Natural killer cell (primary cell): ENCODE measurements around the gene C1orf94. TPM values are rescaled to one million over a fixed set of nuclear protein-coding genes. Genes with fewer than 3 reads are reported as not detected.

ENCODE experiments used
- ATAC-seq, 3 donors: fragments of 150-1000 bp in 2 of 3; fragments of 200-7000 bp in 1 of 3; cut with Tn5 transposase; 1 replicate in 1 of 3; 2 replicates in 2 of 3; pipeline ENCODE4 v1.10.0; 2021; ENCODE audit warnings: mild to moderate bottlenecking in 2 of 3, moderate library complexity in 2 of 3
- DNase-seq, 2 donors: peaks; one replicate each; pipeline versions ENCODE4 v3.0.0 to v3.0.0-alpha.2; 2013 to 2021; ENCODE audit warnings: mixed read lengths in 1 of 2
- H3K27ac ChIP-seq: one replicate; pipeline ENCODE4 v1.5.1; 2013; ENCODE audit warnings: mild to moderate bottlenecking, low read length
- H3K27me3 ChIP-seq: one replicate; pipeline ENCODE4 v1.6.1; 2013; ENCODE audit warnings: low read length; ENCODE audit not compliant: control insufficient read depth, insufficient read depth
- H3K36me3 ChIP-seq: one replicate; pipeline ENCODE4 v1.6.1; 2013; ENCODE audit warnings: low read length; ENCODE audit not compliant: control insufficient read depth, insufficient read depth
- H3K4me1 ChIP-seq: one replicate; pipeline ENCODE4 v1.6.1; 2013; ENCODE audit warnings: low read length; ENCODE audit not compliant: control insufficient read depth, insufficient read depth
- H3K4me3 ChIP-seq: one replicate; pipeline ENCODE4 v1.5.1; 2013; ENCODE audit warnings: low read length
- H3K9me3 ChIP-seq: one replicate; pipeline ENCODE4 v1.6.1; 2013; ENCODE audit warnings: low read length; ENCODE audit not compliant: control insufficient read depth, insufficient read depth
- H3K27ac Mint-ChIP-seq, 2 donors: one replicate each; pipeline ENCODE4 v1.8.0; 2022; ENCODE audit warnings: mild to moderate bottlenecking in 2 of 2, mixed read lengths in 2 of 2, moderate library complexity in 1 of 2
- H3K27me3 Mint-ChIP-seq, 2 donors: one replicate each; pipeline ENCODE4 v1.8.0; 2022; ENCODE audit warnings: low read depth in 2 of 2, mixed read lengths in 2 of 2
- H3K36me3 Mint-ChIP-seq: one replicate; pipeline ENCODE4 v1.8.0; 2022; ENCODE audit warnings: mixed read lengths
- H3K4me1 Mint-ChIP-seq, 2 donors: one replicate each; pipeline ENCODE4 v1.8.0; 2022; ENCODE audit warnings: mixed read lengths in 2 of 2
- H3K4me3 Mint-ChIP-seq: one replicate; pipeline ENCODE4 v1.8.0; 2022; ENCODE audit warnings: mild to moderate bottlenecking, moderate library complexity, mixed read lengths
- H3K9me3 Mint-ChIP-seq, 2 donors: one replicate each; pipeline ENCODE4 v1.8.0; 2022; ENCODE audit warnings: mixed read lengths in 2 of 2
- WGBS: methylation state at CpG from one replicate; pipeline ENCODE4 v1.1.7; 2013; ENCODE audit warnings: missing lambda C conversion rate; ENCODE audit not compliant: insufficient coverage; 5-methylcytosine and 5-hydroxymethylcytosine counted together
- intact Hi-C: fragments of 100-400 bp; cut with micrococcal nuclease; formaldehyde crosslinking; loops from one replicate; pipeline ENCODE4 v1.14.2; 2022
- total RNA-seq, 4 donors: library from RNA; stranded (reverse); fragments of 120-200 nt in 1 of 4; gene quantifications; one replicate each; pipeline versions ENCODE4 v1.2.3 to v1.2.4, GENCODE V29; 2013 to 2022
- TF ChIP-seq, protein P1 (sequence below): fragments of 200-600 bp; IDR thresholded peaks from one replicate; pipeline ENCODE4 v1.8.0; 2022; ENCODE audit warnings: antibody characterized with exemption

Gene C1orf94
- total RNA-seq, 3 donors from 2014 or later (not counting 1 experiment from before 2014, with no cell fraction given): not detected

DNA sequence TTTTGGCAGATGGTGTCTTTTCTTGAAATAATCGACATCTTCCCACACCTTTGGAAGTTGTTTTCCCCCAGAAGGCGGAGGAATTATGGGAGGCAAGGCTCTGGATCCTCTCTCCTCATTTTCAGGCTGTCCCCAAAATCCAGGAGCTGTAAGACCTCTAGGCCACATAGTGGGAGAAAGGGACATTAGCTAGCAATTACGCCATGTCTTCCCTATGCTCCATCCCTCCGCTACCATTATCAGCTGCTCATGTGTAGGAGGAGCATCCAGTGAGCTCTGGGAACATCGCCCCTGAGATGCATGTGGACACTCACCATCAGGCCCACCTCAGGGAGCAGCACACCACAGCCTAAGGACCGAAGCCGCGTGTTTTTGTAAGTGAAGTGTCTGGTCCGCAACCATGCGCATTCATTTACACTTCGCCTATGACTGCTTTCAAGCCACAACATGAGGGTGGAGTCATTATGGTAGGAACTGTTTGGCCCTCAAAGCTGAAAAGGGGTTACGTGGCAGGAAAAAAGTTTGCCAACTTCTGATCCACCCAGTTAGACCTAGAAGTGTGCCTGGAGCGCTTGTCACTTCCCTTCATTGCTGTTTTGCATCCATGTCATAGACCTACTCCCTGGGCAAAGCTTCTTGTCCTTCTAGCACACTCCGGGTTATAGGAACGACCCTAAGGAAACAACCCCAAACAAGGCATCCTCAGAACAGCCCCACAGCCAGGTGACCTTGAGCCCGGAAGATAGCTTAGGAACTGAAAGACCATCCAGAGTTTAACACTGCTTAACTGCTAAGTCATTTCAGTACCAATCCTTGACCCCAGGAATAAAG, 85.5 kb downstream of the C1orf94 start:
- Histone ChIP-seq H3K4me3 (no peak overlapping the region), H3K36me3 (no peaks in the 10 kb centered on the region), H3K4me1 (no peaks in the 10 kb centered on the region), H3K9me3 (no peaks in the 10 kb centered on the region), H3K27me3 (no peaks in the 10 kb centered on the region), H3K27ac (no peak overlapping the region)
- TF ChIP-seq, protein P1, sequence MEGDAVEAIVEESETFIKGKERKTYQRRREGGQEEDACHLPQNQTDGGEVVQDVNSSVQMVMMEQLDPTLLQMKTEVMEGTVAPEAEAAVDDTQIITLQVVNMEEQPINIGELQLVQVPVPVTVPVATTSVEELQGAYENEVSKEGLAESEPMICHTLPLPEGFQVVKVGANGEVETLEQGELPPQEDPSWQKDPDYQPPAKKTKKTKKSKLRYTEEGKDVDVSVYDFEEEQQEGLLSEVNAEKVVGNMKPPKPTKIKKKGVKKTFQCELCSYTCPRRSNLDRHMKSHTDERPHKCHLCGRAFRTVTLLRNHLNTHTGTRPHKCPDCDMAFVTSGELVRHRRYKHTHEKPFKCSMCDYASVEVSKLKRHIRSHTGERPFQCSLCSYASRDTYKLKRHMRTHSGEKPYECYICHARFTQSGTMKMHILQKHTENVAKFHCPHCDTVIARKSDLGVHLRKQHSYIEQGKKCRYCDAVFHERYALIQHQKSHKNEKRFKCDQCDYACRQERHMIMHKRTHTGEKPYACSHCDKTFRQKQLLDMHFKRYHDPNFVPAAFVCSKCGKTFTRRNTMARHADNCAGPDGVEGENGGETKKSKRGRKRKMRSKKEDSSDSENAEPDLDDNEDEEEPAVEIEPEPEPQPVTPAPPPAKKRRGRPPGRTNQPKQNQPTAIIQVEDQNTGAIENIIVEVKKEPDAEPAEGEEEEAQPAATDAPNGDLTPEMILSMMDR: no peak
- no peaks in the 10 kb centered on the region for H3K36me3 Mint-ChIP-seq
- intact Hi-C loops: no loop called here
- H3K4me3 Mint-ChIP-seq: no peak overlapping the region
- H3K27ac Mint-ChIP-seq: no peak overlapping the region
- H3K4me1 Mint-ChIP-seq: no peaks in the 10 kb centered on the region
- peaks cover 13 to 30% of the 10 kb centered on the region in 2 donors for H3K27me3 Mint-ChIP-seq
- WGBS: 83% methylated on average over 16 of the region's 16 CpGs
- DNase-seq (no peak), ATAC-seq (no peak)
- no peaks in the 10 kb centered on the region for H3K9me3 Mint-ChIP-seq

DNA sequence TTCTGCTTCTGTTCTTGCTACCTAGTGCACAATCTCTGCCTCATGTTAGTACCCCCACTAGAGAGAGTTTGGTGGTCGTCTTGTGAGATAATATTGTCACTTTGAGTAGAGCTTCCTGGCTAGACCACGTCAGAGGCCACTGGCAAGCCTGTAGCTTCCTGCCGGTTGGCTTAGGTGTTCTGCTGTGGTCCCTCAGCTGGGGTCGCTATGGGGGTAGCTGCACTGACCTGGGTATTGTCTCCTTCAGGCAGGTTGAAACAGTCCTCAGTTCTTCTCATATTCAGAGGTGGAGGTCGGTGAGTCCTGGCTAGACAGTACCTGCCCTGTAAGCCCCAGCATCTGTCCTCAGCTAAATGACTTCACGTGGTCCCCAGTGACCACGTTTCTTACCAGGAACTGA, 86.2 kb downstream of the C1orf94 start:
- Histone ChIP-seq H3K27me3 (no peaks in the 10 kb centered on the region), H3K36me3 (no peaks in the 10 kb centered on the region), H3K4me1 (no peaks in the 10 kb centered on the region), H3K4me3 (no peak overlapping the region), H3K9me3 (no peaks in the 10 kb centered on the region), H3K27ac (no peak overlapping the region)
- ATAC-seq (no peak), DNase-seq (no peak)
- Mint-ChIP-seq H3K27ac (no peak overlapping the region), H3K4me3 (no peak overlapping the region), H3K27me3 (peaks cover 13 to 37% of the 10 kb centered on the region in 2 donors), H3K9me3 (no peaks in the 10 kb centered on the region), H3K4me1 (no peaks in the 10 kb centered on the region), H3K36me3 (no peaks in the 10 kb centered on the region)
- WGBS: 58% methylated on average over 7 of the region's 7 CpGs
- TF ChIP-seq, protein P1: no peak
- intact Hi-C loops: no loop called here

DNA sequence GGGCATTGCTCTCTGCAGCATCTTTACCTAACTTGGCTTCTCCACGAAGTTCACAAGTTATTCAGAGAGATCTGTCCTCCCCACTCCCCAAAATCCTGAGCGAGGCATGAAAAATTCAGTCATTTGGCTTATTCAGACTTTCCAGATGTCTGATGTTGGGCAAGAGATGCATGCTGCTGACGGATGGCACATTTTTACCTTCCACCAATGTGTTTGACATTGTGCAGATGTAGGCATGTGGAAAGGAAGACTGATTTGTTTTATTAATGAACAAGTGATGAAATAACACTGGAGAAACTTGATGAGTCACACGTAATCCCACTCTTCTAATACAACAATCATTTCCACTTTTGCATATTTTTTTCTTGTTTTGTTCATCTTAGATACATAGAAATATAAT, 86.7 kb downstream of the C1orf94 start:
- Mint-ChIP-seq H3K4me1 (no peaks in the 10 kb centered on the region), H3K4me3 (no peak overlapping the region), H3K9me3 (no peaks in the 10 kb centered on the region), H3K27ac (no peak overlapping the region), H3K36me3 (no peaks in the 10 kb centered on the region), H3K27me3 (peaks cover 11 to 38% of the 10 kb centered on the region in 2 donors)
- TF ChIP-seq, protein P1: no peak
- intact Hi-C loops: no loop called here
- 72% methylated on average over 4 of the region's 4 CpGs for WGBS
- no peak overlapping the region for H3K27ac ChIP-seq
- H3K27me3 ChIP-seq: no peaks in the 10 kb centered on the region
- no peak overlapping the region for H3K4me3 ChIP-seq
- H3K9me3 ChIP-seq: no peaks in the 10 kb centered on the region
- DNase-seq (no peak), ATAC-seq (no peak)
- no peaks in the 10 kb centered on the region for H3K4me1 ChIP-seq
- H3K36me3 ChIP-seq: no peaks in the 10 kb centered on the region

DNA sequence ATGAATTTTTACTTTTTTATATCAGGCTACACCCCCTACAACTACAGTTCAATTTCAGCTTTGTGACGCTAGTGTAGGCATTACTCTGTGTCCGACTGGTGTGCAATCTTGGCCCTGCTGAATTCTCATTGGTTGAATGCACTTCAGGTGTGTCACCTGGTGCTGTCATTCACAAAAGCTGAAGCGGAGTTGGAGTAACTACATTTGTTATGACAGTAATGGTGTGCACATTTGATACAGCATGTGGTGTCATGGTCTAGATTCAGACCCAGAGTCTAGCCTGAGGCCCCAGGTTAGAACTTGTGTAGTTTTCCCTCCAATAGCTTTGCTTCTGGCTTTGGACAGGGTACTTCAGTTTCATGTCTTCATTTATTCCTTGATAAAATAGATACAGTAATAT, 88.7 kb downstream of the C1orf94 start:
- Mint-ChIP-seq H3K27ac (no peak overlapping the region), H3K9me3 (no peaks in the 10 kb centered on the region), H3K4me3 (no peak overlapping the region), H3K27me3 (peaks cover 10 to 39% of the 10 kb centered on the region in 2 donors), H3K36me3 (no peaks in the 10 kb centered on the region), H3K4me1 (no peaks in the 10 kb centered on the region)
- Histone ChIP-seq H3K9me3 (no peaks in the 10 kb centered on the region), H3K4me3 (no peak overlapping the region), H3K36me3 (no peaks in the 10 kb centered on the region), H3K27ac (no peak overlapping the region), H3K4me1 (no peaks in the 10 kb centered on the region), H3K27me3 (no peaks in the 10 kb centered on the region)
- DNase-seq (no peak), ATAC-seq (no peak)
- intact Hi-C loops: no loop called here
- 77% methylated on average over 3 of the region's 3 CpGs for WGBS
- TF ChIP-seq, protein P1: no peak
